OCI-LY3 (cell line): ENCODE data around the gene BBOX1.
"Not testable (repeated sequence)": the region's sequence is repeated elsewhere in the genome, so short reads cannot be mapped to it uniquely, and the experiment has no call there.

Experiments
- H2AFZ ChIP-seq: fragments of 200-600, 300-600 bp; shearing (Covaris generic); 2 replicates; pipeline ENCODE4 v1.6.0; 2014; ENCODE audit warnings: antibody characterized with exemption, low read depth, low read length
- H3K27ac ChIP-seq: fragments of 200-600, 300-600 bp; sonication (generic); 2 replicates; pipeline ENCODE4 v1.5.1; 2014; ENCODE audit warnings: mild to moderate bottlenecking, low read length, moderate library complexity, mixed read lengths
- H3K27me3 ChIP-seq: fragments of 200-600, 300-600 bp; sonication (generic); 2 replicates; pipeline ENCODE4 v1.6.1; 2014; ENCODE audit warnings: low read depth, low read length, mixed read lengths
- H3K36me3 ChIP-seq: fragments of 200-600, 300-600 bp; sonication (generic); replicated peaks from 2 replicates; pipeline ENCODE3; 2014; ENCODE audit warnings: low read depth, low read length, mixed read lengths
- H3K4me1 ChIP-seq: fragments of 300-600, 200-600 bp; sonication (generic); 2 replicates; pipeline ENCODE4 v1.6.1; 2014; ENCODE audit warnings: low read length, mixed read lengths
- H3K4me2 ChIP-seq: fragments of 200-600, 300-600 bp; sonication (generic); 2 replicates; pipeline ENCODE4 v1.6.1; 2014; ENCODE audit warnings: low read length, mixed read lengths
- H3K4me3 ChIP-seq: fragments of 300-600, 200-600 bp; sonication (generic); 2 replicates; pipeline ENCODE4 v1.5.1; 2014; ENCODE audit warnings: antibody characterized with exemption, mild to moderate bottlenecking, low read length, moderate library complexity
- H3K79me2 ChIP-seq: fragments of 300-600, 200-600 bp; shearing (Covaris generic); 2 replicates; pipeline ENCODE4 v1.6.1; 2014; ENCODE audit warnings: mild to moderate bottlenecking, low read length, mixed read lengths
- H3K9ac ChIP-seq: fragments of 300-600, 200-600 bp; shearing (Covaris generic); 2 replicates; pipeline ENCODE4 v1.6.0; 2014; ENCODE audit warnings: mild to moderate bottlenecking, low read length, moderate library complexity
- H3K9me3 ChIP-seq: fragments of 200-600, 300-600 bp; shearing (Covaris generic); 2 replicates; pipeline ENCODE4 v1.6.1; 2014; ENCODE audit warnings: low read length, mixed read lengths; ENCODE audit not compliant: insufficient read depth
- H4K20me1 ChIP-seq: fragments of 200-600, 300-600 bp; sonication (generic); 2 replicates; pipeline ENCODE4 v1.6.1; 2016; ENCODE audit warnings: low read length, mixed read lengths; ENCODE audit not compliant: insufficient read depth
- CTCF ChIP-seq: fragments of 200-600, 300-600 bp; sonication (generic); IDR thresholded peaks from 2 replicates; pipeline ENCODE4 v1.5.1; 2014; ENCODE audit warnings: antibody characterized with exemption, low read length, low read depth
- EZH2phosphoT487 ChIP-seq: fragments of 200-600 bp; shearing (Covaris generic); IDR thresholded peaks from 2 replicates; pipeline ENCODE4 v1.6.1; 2018; ENCODE audit warnings: antibody characterized with exemption, mixed run types, low read depth

The BBOX1 gene

GRCh38 chr11:27173545-27173944 is 132.9 kb downstream of the BBOX1 start:
- Histone ChIP-seq H3K4me1 (no peaks in the 10 kb centered on the region), H3K36me3 (no peaks in the 10 kb centered on the region), H3K4me2 (no peak overlapping the region), H3K27ac (no peak overlapping the region), H3K79me2 (no peaks in the 10 kb centered on the region), H3K27me3 (no peaks in the 10 kb centered on the region), H3K9ac (no peak overlapping the region), H3K4me3 (no peak overlapping the region), H3K9me3 (no peaks in the 10 kb centered on the region), H2AFZ (no peak overlapping the region), H4K20me1 (no peaks in the 10 kb centered on the region)
- TF ChIP-seq CTCF (no peak), EZH2phosphoT487 (no peak)

GRCh38 chr11:27174021-27174420 is 133.4 kb downstream of the BBOX1 start:
- no peaks in the 10 kb centered on the region for H3K27me3 ChIP-seq
- H2AFZ ChIP-seq: no peak overlapping the region
- H3K27ac ChIP-seq: no peak overlapping the region
- no peaks in the 10 kb centered on the region for H3K9me3 ChIP-seq
- H3K4me3 ChIP-seq: no peak overlapping the region
- H3K36me3 ChIP-seq: no peaks in the 10 kb centered on the region
- H3K79me2 ChIP-seq: no peaks in the 10 kb centered on the region
- H3K9ac ChIP-seq: no peak overlapping the region
- H3K4me2 ChIP-seq: no peak overlapping the region
- TF ChIP-seq EZH2phosphoT487: no peak
- TF ChIP-seq CTCF: no peak
- H3K4me1 ChIP-seq: no peaks in the 10 kb centered on the region
- no peaks in the 10 kb centered on the region for H4K20me1 ChIP-seq

- no peak for TF ChIP-seq CTCF
- TF ChIP-seq EZH2phosphoT487: no peak
- no peak overlapping the region for H3K9ac ChIP-seq
These were observed 134.1 kb downstream of the BBOX1 start for GRCh38 chr11:27174672-27175210.

GRCh38 chr11:27175562-27175961 is 134.9 kb downstream of the BBOX1 start:
- not testable (repeated sequence) for H3K4me1 ChIP-seq, H3K9me3 ChIP-seq, H2AFZ ChIP-seq, H3K4me2 ChIP-seq, H3K79me2 ChIP-seq, H3K9ac ChIP-seq, H3K36me3 ChIP-seq, H3K27ac ChIP-seq, H3K27me3 ChIP-seq, H4K20me1 ChIP-seq, H3K4me3 ChIP-seq

More at GRCh38 chr11:27174672-27175210, 134.1 kb downstream of the BBOX1 start:
- no peak overlapping the region for H3K4me2 ChIP-seq
- H3K9me3 ChIP-seq: no peaks in the 10 kb centered on the region
- H3K79me2 ChIP-seq: no peaks in the 10 kb centered on the region
- H3K4me1 ChIP-seq: no peaks in the 10 kb centered on the region
- no peaks in the 10 kb centered on the region for H3K27me3 ChIP-seq
- no peaks in the 10 kb centered on the region for H3K36me3 ChIP-seq
- no peaks in the 10 kb centered on the region for H4K20me1 ChIP-seq
- no peak overlapping the region for H3K4me3 ChIP-seq
- H3K27ac ChIP-seq: no peak overlapping the region
- H2AFZ ChIP-seq: no peak overlapping the region
